Activated effector memory CD4-positive, alpha-beta T cell treated with Interleukin-2 at 50 U/mL for 16 hours (primary cell): Measurements from ENCODE around the gene SPATA6L.

Experiments
- DNase-seq: peaks from one replicate; pipeline ENCODE4 v3.0.0-alpha.2; 2020

The SPATA6L gene

DNA sequence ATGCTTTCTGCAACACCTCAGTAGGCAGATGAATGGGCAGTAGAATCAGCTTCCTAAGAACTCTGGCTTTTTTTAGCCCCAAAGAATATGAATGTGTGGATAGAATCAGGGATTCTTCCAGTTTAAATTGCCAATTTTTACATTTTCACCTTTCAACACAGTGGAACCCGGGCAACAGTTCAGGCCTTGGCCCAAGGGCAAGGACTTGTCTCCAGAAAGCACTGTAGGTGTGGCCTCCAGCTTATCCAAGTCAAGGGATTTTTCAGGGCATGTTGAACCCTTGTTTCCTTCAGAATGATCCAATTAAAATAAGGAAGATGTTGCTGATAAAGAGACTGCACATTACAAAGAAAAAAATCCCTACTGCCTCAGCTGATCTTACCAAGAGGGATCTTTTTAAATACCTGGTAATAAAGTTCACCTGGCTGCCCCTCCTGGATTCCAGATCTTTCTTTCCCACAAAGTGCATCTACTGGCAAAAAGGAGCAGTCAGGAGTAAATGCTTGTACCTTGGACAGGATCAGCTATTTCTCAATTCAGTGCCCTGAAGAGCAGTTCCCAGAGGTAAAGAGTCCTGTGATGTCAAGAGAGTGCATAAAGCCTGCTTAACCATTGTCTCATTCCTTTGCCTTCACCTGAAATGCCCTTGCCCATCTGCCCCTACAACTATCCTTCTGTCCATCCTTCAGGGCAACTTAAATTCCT, 84.3 kb downstream of the SPATA6L start:
- no peak for DNase-seq

DNA sequence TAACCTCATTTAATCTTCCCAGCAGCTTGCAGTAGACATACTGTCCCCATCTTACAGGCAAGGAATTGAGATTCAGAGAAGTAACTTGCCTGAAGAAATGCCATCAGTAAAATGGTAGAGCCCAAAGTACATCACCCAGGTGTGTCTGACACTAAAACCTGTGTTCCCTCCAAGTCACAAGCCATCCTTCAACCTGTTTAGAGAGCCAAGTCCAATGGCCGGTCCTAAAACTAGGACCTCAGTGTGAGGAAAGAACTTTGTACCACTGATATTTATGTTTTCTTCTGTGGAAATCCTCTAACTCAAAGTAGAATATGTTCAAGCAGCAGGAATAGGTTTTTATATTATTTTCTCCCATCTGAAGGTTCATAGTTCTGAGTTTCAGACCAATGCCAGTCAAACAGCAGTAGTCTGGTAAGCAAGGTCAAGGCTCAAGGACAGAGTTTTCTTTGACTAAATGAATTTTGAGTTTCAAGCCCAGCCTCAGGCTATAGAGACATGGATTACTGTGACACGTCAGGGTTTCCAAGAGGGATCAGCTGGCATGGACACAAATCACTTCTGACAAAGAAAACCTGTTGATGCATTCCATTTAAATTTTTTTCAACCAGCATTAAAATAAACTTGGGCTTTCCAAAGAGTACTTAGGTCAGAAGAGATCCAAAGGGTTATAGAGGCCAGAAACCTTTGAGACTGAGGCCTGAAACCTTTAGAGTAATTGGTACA, 85.1 kb downstream of the SPATA6L start:
- no peak for DNase-seq

DNA sequence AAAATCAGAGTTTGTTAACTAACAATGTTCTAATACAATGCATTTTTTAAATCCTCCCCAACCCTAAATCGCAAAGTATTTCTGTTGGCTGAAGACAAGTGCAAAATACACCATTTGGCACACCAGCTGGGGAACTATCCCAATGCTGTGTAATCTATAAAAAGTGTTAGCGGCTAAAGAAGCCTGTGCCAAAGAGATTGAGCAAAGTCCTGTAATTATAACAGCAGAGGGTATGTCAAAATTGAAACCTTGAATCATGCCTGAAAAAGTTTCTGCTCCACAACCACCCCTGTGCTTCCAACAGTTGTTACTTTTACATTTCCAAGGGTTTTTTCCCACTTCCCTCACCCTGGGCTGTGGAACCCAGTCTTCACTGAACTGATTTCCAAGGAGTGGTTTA, 87.3 kb downstream of the SPATA6L start:
- DNase-seq = no peak

DNA sequence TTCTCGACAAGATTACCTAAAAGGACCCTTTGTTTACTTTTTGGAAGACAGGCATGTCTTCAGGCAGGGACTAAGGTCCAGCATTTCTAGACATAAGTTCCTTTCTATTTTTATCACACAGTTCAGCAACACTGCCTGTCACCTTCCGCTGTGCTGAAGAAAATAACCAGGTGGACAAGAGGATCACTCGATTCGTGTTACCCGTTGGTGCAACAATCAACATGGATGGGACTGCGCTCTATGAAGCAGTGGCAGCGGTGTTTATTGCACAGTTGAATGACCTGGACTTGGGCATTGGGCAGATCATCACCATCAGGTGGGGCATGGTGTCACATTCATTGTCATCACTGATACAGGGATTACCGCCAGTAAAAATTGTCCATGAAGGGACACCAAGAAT, 89.8 kb downstream of the SPATA6L start:
- DNase-seq = no peak

DNA sequence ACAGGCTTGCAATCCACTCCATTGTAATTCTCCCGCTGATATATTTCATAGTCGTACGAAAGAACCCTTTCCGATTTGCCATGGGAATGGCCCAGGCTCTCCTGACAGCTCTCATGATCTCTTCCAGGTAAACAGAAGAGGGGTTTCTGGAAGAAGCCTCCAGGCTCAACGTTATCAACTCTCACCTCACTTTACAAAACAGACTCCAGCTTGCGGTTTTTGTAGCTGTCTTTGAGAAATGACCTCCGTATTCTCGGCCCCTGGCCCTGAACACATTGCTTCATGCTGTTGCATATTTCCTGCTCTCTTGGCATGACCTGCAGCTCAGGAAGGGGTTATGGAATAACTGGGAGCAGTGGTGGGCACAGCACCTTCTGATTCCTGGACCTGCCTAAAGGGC, 90.3 kb downstream of the SPATA6L start:
- no peak for DNase-seq

DNA sequence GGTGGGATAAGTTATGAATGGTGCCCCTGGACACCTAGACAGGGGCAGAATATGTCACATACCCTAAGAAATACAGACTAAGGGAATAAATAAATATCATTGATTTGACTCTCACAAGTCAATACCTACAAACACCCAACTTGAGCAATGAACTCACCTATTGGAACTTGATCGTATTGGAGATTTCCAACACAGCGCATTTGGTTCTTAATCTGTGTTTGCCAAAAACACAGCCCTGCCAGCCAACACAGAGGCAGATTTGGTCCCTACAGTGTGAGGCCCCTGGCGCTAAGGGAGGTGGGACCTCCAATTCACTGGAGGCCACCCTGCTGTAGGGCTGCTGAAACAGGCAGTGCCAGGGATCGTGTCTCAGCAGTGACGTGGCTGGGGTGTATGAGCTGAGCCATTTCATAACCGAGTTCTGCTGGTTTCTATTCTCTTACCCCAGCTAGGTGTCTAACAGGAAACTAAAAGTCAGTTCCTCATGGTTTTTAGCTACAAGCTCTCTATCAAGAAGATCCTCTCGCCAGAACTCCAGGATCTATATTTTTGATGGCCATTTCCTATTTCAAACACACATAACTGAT, 91.5 kb downstream of the SPATA6L start:
- DNase-seq = no peak

DNA sequence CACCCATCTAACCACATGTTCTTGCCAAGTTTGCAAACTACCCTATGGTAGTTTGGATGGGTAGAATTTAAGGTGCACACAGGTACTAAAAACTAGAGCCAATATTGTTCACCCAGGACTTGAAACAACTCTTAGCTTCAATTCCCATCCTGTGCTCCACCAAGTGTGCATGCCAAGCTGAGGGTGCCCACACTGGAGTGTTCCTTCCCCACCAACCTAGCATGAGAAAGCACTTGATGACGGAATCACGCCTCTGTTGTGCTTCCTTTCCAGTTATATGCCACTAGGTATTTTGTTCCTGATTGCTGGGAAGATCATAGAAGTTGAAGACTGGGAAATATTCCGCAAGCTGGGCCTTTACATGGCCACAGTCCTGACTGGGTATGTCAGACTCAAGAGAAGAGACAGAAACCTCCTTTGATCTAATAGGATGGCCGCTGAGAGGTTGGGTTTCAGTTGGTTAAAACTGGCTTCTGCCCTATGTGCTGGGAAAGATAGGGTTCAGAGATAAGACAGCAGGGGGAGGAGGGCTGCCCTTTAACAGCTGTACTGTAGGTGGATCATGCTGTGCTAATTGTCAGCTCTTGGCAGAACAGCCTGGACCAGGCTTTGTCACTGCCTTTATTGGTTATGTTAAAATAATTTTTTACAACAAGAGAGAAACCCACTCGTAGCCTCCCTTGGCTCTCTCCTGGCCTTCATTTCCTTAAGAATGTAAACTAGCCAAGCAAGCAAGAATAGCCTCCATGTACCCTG, 92.5 kb downstream of the SPATA6L start:
- no peak for DNase-seq

DNA sequence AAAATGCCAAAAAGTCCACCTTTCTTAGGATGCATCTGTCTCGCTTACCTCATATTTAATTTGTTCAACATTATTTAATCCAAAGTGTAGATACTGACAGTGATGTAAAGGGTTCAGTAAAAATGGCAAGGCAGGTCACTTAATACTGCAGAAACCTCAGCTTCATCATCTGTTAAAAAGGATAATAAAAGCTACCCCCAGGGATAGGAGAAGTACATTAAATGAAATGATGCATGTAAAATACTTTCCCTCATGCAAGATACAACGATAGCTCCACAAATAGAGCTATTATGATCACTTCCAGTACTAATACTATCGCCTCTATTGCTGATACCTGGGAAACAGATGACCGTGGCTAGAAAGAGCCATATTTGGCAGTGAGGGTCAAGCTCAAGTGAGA, 93.1 kb downstream of the SPATA6L start:
- no peak for DNase-seq

DNA sequence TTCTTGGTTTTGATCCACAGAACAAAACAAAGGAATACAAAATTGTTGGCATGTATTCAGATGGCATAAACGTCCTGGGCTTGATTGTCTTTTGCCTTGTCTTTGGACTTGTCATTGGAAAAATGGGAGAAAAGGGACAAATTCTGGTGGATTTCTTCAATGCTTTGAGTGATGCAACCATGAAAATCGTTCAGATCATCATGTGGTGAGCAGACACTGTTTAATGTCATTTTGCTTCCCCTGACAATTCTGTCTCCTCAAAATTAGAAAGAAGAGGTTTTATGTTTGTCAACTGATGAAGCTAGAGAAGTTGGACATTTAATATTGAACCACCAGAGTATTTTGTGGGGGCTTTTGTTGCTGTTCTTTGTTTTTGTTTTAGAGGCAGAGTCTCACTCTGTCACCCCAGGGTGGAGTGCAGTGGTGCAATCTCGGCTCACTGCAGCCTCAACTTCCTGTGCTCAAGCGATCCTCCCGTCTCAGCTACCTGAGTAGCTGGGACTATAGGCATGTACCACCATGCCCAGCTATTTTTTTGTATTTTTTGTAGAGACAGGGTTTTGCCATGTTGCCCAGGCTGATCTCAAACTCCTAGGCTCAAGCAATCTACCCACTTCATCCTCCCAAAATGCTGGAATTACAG, 94.0 kb downstream of the SPATA6L start:
- no peak for DNase-seq

DNA sequence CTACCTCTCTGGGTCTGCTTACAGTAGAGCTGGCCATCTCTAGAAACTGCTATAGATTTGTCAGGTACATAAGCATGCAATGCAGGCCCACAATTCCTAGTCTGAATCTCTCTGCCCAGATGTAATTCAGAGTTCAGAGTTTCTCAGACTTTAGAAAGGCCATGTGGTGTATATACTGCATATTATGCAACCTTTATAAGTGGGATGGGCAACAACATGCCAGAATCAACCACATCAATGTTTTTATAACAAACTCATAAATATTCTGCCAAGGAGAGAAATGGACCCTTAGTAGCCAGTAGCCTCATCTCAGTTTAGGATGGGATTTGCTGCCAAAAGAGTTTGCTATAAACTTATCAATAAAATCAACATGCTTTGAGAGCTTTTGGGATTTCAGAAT, 97.2 kb downstream of the SPATA6L start:
- no peak for DNase-seq

DNA sequence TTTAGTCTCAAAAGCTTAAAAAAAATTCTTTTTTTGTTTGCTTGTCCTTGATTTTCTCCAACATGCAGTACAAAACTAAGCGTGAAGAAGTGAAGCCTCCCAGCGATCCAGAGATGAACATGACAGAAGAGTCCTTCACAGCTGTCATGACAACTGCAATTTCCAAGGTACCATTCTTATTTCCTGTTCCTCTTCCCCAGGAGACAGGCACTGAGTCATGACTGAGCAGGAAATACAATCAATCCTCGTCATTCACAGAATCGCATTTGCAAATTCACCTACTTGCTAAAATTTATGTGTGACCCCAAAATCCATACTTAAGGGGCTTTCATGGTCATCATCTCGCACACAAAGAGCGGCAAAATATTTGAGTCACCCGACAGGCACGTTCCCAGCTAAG, 98.7 kb downstream of the SPATA6L start:
- DNase-seq = no peak

DNA sequence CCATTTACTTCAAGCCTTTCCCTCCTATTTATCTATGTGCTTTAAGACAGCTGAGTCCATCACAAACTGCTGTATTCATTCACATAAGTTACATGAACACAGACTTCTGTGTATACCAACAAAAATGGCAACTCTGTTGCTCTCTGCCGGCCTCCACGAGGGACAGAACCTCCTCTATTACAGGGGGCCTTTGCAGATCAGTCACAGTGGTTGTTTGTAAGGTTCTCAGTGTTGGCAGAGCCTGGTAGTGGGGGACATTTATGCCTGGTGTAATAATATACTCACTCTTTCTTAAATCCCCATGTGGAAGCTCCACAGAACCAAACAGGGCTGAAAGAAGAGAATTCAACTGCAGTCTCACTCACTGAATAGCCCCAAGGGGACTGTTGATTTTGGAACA, 99.5 kb downstream of the SPATA6L start:
- DNase-seq = no peak

DNA sequence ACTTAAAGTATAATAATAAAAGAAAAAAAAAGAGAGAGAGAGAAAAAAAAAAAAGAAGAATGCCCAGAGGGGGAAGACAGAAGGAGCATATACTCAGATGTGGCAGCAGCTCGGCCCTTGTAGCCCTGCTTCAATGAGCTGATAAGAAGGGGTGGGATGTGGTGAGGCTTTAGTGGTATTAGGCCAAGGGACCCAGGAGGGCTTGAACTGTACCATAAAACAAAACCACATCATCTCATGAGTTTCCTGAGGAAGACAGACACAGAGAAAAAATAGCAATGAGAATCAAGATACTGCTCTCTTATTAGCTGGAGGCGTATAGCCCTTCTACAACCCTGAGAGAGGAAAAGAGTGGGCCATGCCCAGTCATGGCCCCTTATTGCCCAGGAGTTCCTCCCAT, 103.2 kb downstream of the SPATA6L start:
- no peak for DNase-seq

DNA sequence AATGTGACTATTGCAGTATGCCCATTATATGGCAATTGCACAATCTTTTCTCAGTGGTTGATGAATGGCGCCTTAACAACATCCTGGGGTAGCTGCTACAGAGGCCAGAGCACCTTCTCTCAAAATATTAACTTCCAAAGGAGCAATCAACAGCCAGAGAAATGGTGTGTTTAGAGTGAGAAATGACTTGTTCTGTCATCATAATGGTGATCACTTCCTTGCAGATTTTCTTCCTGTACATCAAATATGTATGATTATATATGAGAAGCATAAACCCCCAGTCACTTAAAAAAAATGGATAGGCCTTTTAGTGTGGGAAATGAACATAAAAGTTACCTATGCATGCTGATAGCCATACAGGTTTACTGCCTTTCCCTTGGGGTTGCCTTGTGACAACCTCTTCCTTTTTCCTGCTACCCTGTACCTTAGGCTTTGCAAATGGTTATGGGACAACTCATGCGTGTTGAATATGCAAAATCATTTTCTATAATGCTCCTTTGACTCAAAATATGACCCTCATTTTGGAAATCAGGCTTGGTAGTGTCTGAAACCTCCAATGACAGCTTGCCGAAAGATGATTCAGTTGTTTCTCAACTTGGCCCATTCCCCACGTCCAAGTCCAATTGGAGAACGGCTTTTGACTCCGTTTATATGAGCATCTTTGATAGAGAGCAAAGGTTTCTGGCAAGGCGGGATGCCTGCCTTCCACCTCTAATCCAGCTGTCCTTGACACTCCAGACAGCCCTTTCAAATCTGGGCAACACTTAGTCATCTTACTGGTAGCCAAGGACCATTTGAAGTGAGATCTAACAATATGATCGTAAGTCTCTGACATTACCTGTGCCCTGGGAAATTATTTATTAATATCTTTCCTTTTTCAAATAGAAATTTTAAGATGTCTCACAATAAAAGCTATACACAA, 106.8 kb downstream of the SPATA6L start:
- DNase-seq = no peak

DNA sequence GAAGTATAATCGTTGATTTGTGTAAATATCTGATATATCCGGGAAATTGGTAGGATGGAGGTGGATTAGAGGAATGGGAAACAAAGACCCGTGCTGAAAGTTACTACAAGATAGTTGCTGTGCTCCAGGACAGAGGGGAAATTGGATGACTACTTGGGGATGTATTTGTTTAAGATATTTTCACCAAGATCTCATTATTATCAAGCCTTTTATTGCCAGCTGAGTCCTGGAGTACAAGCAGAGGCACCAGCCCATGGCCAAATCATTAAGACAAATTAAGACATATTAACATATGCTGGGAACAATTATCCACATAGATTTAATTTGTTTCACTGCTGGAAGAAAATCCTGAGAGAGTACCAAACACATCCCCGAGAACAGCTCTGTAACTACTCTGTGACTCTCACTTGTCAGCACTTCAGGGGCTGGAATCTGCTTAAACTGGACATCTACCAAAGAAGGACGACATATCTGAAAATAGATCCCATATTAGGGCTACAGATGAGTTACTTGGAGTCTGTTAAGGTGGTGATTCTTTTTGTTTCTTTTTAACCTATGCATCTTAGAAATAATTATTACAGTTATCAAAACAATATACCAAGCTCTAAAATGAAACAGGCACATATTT, 107.8 kb downstream of the SPATA6L start:
- no peak for DNase-seq

DNA sequence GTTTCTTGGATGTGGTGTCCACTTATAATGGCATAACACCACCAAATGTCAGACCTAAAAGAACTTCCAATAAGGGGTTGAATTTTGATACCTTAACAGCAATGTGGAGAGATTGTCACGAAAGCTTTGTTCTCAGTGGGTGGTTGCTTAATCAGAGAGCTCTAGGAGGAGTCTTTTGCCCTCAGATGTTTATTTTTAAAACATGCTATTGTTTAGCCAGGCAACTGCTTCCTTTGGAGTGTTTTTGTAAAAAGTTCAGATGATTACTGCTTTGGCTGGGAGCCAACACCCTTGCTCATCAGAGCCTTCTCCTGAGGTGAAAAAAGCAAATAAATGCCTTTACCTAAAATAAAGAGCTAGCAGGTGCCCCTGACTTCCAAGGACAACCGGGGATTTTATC, 111.0 kb downstream of the SPATA6L start:
- DNase-seq = no peak

DNA sequence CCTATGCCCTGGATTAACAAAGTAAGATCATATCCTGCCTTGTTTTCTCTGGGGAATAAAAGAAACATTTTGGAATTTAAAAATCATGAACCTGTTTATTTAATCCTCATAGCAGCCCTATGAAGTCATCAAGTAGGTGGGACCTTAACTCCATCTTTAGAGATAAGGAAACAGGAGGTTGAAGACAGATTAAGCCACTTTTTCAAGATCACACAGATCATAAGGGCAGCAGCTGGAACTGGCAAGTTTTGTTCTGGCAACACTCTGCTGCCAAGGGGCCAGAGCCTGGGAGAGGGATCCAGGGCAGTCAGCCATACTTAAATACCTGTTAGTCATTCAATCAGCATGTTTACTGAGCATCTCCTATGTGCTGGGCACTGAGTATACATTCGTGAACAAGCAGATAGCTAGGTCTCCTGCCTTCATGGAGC, 112.3 kb downstream of the SPATA6L start:
- no peak for DNase-seq

DNA sequence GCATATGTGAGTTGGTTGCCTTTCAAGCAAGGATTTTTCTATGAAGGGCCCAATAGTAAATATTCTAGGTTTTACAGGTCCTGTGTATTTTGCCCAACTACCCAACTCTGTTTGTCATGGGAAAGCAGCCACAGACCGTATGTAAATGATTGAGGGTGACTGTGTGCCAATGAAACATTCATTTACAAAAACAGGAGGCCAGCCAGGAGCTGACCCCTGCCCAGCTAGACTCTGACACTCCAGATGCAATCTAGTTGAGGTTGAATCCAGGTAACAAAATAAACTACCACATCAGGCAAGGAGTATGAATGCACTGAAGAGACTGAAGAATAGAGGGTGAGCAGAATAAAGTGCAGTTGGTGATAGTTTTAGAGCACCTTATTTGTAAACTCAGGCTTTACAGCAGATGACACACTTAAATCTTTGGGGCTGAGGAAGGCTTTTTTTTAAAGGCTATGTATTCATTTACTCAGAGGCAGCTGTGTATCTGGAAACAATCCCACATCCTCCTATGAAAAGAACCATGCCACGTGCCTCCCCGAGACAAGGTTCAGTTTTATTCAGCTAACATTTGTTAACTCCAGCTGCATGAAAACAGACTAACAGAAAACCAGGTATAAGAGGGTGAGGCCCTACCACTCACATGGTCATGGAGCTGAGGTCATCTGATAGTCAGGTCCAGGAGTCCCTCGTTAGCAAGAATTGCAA, 115.3 kb downstream of the SPATA6L start:
- DNase-seq = no peak

DNA sequence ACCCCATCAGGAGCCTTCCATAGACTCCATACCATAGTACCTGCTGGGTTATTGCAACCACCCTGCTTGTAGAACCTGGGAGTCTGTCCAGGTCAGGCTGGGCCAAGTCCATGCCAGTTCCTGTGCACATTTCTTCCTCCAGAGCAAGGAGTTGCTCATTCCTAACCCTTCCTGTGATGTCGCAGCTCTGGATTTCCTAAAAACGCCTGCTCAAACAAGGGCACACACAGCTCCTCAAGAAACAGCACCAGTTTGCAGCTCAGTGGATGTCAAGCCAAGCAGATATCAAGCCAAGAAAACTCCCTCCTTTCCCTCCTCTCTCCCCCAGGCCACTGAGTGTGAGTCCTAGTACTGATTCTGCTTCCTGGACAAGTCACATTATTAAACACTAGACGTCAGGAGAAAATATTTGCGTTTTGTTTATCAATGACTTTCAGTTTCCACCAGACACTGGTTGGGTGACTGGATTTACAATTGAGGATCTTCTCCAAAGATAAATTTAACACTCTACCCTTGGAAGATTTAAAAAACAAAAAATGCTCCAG, 116.5 kb downstream of the SPATA6L start:
- no peak for DNase-seq
